HG02852 (cell line): ENCODE measurements around the gene TMEM201.

Experiments
- ATAC-seq: cut with Tn5 transposase; IDR thresholded peaks from one replicate; pipeline ENCODE4 v1.9.1; 2021; ENCODE audit warnings: mild to moderate bottlenecking, moderate library complexity; ENCODE audit not compliant: unreplicated experiment

TMEM201 gene

GRCh38 chr1:9651565-9652378, 63.1 kb downstream of the TMEM201 start, which contains the start of gene PIK3CD:
Gene PIK3CD (plus strand): TSS chr1:9651731. CDS start chr1:9710456, 58,725 bp downstream.
- ATAC-seq, result no peak

DNA sequence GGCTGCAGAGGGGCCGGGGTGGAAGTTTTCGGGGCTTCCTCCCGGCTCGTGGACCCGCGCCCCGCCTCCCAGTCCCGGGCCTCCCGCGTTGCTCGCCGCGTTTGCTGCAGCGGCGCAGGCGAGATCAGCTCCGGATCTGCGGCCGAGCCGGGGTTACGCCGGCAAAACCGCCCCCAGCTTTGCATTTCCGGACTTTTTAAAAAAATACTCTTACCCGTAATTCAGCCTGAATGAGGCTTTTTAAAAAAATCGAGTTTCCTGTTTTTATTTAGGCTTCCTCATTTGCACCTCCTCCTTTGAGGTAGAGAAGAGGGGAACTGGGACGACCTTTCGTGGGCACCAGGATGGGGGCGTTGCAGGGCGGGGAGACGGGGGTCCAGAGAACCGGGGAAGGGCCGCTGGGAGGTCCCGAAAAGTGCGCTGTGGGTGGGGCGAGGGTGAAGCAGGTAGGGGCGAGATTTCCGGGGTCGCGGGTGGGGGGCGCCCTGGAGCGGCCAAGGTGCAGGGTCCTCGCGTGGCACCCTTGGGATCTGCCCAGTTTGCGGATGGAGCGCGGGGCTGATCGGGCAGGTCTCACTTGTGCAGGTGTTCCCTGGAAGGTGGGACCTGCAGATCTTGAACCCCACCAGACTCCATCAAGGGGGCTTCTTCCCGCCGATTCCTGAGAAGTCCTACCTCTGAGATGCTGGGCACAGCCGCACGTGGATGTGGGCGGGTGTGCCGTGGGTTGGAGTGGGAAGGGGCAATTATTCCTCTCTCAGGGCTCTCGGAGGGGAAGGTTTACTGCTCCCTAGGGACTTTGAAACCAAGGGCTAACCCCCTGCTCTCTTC, 63.9 kb downstream of the TMEM201 start:
- no peak for ATAC-seq

DNA sequence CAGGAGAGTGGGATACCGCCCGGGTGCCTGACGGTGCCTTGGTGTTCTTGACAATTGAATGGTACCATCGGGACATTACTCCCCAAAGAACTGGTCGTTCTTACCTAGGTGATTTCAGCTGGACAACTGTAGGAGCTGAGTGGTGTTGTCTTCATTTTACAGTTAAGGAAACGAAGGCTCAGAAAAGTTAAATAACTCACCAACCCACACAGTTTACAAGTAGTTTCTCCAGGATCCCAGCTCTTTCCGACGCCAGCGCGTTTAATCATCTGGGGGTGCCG, 64.4 kb downstream of the TMEM201 start:
- ATAC-seq, result no peak

GRCh38 chr1:9653491-9654050, 64.9 kb downstream of the TMEM201 start:
- no peak for ATAC-seq

DNA sequence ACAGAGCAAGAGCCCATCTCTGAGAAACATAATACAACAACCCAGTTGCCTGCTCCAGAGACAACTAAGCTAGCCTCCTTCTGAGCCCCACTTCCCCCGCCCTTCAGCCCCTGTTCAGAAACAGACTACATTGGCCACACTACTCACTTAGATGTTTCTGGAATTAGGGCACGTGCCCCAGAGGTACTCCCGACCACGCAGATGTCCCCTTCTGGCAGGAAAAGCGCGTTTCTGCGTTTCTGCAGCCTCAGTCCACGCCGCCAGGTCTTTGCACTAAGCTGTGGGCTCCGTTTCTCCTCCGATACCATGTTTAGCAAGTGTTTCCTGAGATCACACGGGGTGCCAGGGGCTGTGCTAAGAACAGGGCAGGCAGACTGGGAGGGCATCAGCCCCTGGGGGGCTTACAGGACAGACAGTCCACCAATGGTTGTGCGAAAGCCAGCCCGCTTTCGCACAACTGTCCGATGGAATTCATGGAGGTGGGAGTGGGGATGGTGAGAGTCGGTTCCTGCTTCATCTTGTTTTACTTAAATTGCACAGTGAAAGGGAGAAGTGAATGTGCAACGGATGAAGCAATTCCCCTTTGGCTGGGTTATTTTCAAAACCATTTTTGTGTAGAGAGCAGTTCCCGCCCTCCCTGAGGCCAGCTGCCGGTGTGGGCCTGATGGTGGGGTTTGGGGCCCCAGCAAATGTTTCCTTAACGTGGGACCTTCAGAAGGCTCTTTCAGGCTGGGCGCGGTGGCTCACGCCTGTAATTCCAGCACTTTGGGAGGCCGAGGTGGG, 65.5 kb downstream of the TMEM201 start:
- ATAC-seq, result no peak

GRCh38 chr1:9654834-9655723, 66.4 kb downstream of the TMEM201 start:
- no peak for ATAC-seq

DNA sequence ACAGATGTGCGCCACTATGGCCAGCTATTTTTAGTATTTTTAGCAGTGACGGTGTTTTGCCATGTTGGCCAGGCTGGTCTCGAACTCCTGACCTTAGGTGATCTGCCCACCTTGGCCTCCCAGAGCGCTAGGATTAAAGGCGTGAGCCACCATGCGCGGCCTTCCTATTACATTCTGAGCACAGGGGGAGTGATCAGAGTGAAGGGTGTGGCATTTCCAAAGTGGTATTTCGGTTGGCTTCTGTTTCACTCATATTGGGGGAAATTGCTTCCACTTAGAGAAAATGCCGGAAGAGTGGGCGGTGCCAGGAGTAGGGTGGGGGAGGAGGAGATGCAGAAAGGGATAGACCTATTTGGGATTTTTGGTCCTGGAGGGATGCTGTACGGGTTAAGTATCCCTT, 67.1 kb downstream of the TMEM201 start:
- no peak for ATAC-seq

GRCh38 chr1:9657521-9658032, 68.9 kb downstream of the TMEM201 start:
- no peak for ATAC-seq

DNA sequence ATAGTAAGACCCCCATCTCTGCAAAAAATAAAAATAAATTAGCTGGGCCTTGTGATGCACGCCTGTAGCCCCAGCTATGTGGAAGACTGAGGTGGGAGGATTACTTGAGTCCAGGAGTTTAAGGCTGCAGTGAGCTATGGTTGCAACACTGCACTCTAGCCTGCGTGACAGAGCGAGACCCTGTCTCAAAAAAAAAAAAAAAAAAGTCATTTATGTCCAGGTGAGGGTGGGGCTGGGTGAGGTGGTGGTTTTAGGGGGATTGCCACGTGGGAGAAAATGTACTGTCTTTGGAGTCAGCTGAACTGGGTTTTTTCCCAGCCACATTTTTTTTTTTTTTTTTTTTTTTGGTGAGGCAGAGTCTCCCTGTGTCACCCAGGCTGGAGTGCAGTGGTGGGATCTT, 69.5 kb downstream of the TMEM201 start:
- ATAC-seq, result no peak

GRCh38 chr1:9659328-9659727, 70.6 kb downstream of the TMEM201 start:
- ATAC-seq, result no peak

GRCh38 chr1:9663257-9663656, 74.5 kb downstream of the TMEM201 start:
- ATAC-seq, result no peak
